Measurements from ENCODE around the gene UBL3. TPM values are rescaled to one million over a fixed set of nuclear protein-coding genes. Genes with fewer than 3 reads are reported as not detected.

The UBL3 gene
- total RNA-seq, 1 experiment from 2014 or later, result 11.1 TPM

GRCh38 chr13:29887686-29888085 lies 37.3 kb upstream of the UBL3 start:
- Histone ChIP-seq H3K4me3 (ENCODE audit: low read depth in 2 of 2, low read length in 2 of 2) (no peak overlapping the region), H3K36me3 (ENCODE audit: control insufficient read depth, insufficient read depth, low read length) (no peaks in the 10 kb centered on the region), H3K27me3 (ENCODE audit: control insufficient read depth, insufficient read depth, low read length) (no peaks in the 10 kb centered on the region), H3K27ac (ENCODE audit: low read length) (no peak overlapping the region), H3K4me1 (ENCODE audit: control insufficient read depth, insufficient read depth, low read length) (no peaks in the 10 kb centered on the region), H3K9me3 (ENCODE audit: control insufficient read depth, insufficient read depth, low read depth, low read length) (no peaks in the 10 kb centered on the region)
- DNase-seq (ENCODE audit: low read depth, low spot score) (no peak), ATAC-seq (no peak)
- ChIA-PET CTCF (no interaction called here), POLR2A (no interaction called here)
- intact Hi-C loops (cut with micrococcal nuclease; ENCODE audit: unreplicated experiment), result no loop called here
- BruUV-seq (replicated peaks), result no TSS peak
- in situ Hi-C loops (cut with HindIII; ENCODE audit: low pct_unique_long_range_greater_than_20kb, low sequenced_read_pairs), result no loop called here
- TF ChIP-seq TCF7L2 (IDR thresholded peaks at IDR 0.05; ENCODE audit: low read depth, low read length) (no peak), POLR2AphosphoS5 (IDR thresholded peaks at IDR 0.05; ENCODE audit: low read depth, low read length) (no peak)

GRCh38 chr13:29887030-29887557 lies 36.7 kb upstream of the UBL3 start:
- ChIA-PET POLR2A (no interaction called here), CTCF (no interaction called here)
- no peaks in the 10 kb centered on the region for H3K9me3 ChIP-seq (ENCODE audit: control insufficient read depth, insufficient read depth, low read depth, low read length)
- H3K4me3 ChIP-seq (ENCODE audit: low read depth in 2 of 2, low read length in 2 of 2), result no peak overlapping the region
- DNase-seq (ENCODE audit: low read depth, low spot score) (no peak), ATAC-seq (no peak)
- no peaks in the 10 kb centered on the region for H3K36me3 ChIP-seq (ENCODE audit: control insufficient read depth, insufficient read depth, low read length)
- no peak overlapping the region for H3K27ac ChIP-seq (ENCODE audit: low read length)
- BruUV-seq (replicated peaks), result no TSS peak
- intact Hi-C loops (cut with micrococcal nuclease; ENCODE audit: unreplicated experiment) (no loop called here), in situ Hi-C loops (cut with HindIII; ENCODE audit: low pct_unique_long_range_greater_than_20kb, low sequenced_read_pairs) (no loop called here)
- TF ChIP-seq REST (IDR thresholded peaks at IDR 0.05; ENCODE audit: insufficient read depth in 1 of 2, low read depth in 2 of 2, low read length in 1 of 2) (no peak), POLR2AphosphoS5 (IDR thresholded peaks at IDR 0.05; ENCODE audit: low read depth, low read length) (no peak), CTCF (IDR thresholded peaks at IDR 0.05) (no peak), TCF7L2 (IDR thresholded peaks at IDR 0.05; ENCODE audit: low read depth, low read length) (no peak), SIN3A (IDR thresholded peaks at IDR 0.05; ENCODE audit: borderline replicate concordance, insufficient read depth, low read depth, low read length) (no peak)
- no peaks in the 10 kb centered on the region for H3K4me1 ChIP-seq (ENCODE audit: control insufficient read depth, insufficient read depth, low read length)
- no peaks in the 10 kb centered on the region for H3K27me3 ChIP-seq (ENCODE audit: control insufficient read depth, insufficient read depth, low read length)

- DNase-seq (ENCODE audit: low read depth, low spot score) (no peak), ATAC-seq (no peak)
- Histone ChIP-seq H3K4me1 (ENCODE audit: control insufficient read depth, insufficient read depth, low read length) (no peaks in the 10 kb centered on the region), H3K27ac (ENCODE audit: low read length) (no peak overlapping the region), H3K9me3 (ENCODE audit: control insufficient read depth, insufficient read depth, low read depth, low read length) (no peaks in the 10 kb centered on the region), H3K36me3 (ENCODE audit: control insufficient read depth, insufficient read depth, low read length) (no peaks in the 10 kb centered on the region), H3K27me3 (ENCODE audit: control insufficient read depth, insufficient read depth, low read length) (no peaks in the 10 kb centered on the region), H3K4me3 (ENCODE audit: low read depth in 2 of 2, low read length in 2 of 2) (no peak overlapping the region)
- TF ChIP-seq CTCF (IDR thresholded peaks at IDR 0.05) (no peak), POLR2AphosphoS5 (IDR thresholded peaks at IDR 0.05; ENCODE audit: low read depth, low read length) (no peak), REST (IDR thresholded peaks at IDR 0.05; ENCODE audit: insufficient read depth in 1 of 2, low read depth in 2 of 2, low read length in 1 of 2) (no peak), SIN3A (IDR thresholded peaks at IDR 0.05; ENCODE audit: borderline replicate concordance, insufficient read depth, low read depth, low read length) (no peak), TCF7L2 (IDR thresholded peaks at IDR 0.05; ENCODE audit: low read depth, low read length) (no peak)
- in situ Hi-C loops (cut with HindIII; ENCODE audit: low pct_unique_long_range_greater_than_20kb, low sequenced_read_pairs) (no loop called here), intact Hi-C loops (cut with micrococcal nuclease; ENCODE audit: unreplicated experiment) (no loop called here)
- ChIA-PET CTCF (no interaction called here), POLR2A (no interaction called here)
- no TSS peak for BruUV-seq (replicated peaks)
These were observed 36.0 kb upstream of the UBL3 start for GRCh38 chr13:29886446-29886845.
